ENCODE results near the gene SFXN2. TPM values are rescaled to one million over a fixed set of nuclear protein-coding genes. Genes with fewer than 3 reads are reported as not detected.

SFXN2 gene
- total RNA-seq, 1 experiment from 2014 or later = 12.9 TPM

DNA sequence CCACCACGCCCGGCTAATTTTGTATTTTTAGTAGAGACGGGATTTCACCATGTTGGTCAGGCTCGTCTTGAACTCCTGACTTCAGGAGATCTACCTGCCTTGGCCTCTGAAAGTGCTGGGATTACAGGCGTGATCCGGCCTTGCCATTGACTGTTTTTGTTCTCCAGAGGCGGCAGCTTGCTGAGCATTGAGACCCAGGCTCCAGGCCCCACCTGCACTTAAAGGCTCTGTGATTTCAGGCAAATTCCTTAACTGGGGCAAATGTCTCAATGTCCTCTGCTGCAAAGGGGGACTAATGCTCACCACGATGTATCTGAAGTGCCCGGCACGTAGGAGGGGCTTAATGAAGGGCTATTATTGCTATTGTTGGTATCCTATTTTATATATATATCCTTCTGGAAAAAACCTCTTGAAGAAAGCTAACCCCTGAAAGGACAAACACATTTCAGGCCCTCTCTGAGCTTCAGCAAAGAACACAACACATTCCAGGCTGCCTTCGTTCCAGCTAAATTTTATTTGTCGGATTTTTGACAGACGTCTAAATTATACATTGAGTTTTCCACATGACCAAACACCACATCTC is 41.1 kb upstream of the SFXN2 start:
- peak overlapping the region; percentile 40 for H3K27ac Mint-ChIP-seq (ENCODE audit: low read depth, unreplicated experiment)
- CTCF ChIA-PET = interaction anchor here (0.6 to 0.8 kb wide), 2 partner anchors 18 to 78 kb away, joined by 3 read pairs; no protein-coding TSS in a partner anchor
- peaks cover 5% of the 10 kb centered on the region for H3K36me3 Mint-ChIP-seq (ENCODE audit: insufficient read depth, unreplicated experiment)
- intact Hi-C loops (cut with micrococcal nuclease) = no loop called here
- no peak for DNase-seq (ENCODE audit: unreplicated experiment)
- TF ChIP-seq, protein P1, sequence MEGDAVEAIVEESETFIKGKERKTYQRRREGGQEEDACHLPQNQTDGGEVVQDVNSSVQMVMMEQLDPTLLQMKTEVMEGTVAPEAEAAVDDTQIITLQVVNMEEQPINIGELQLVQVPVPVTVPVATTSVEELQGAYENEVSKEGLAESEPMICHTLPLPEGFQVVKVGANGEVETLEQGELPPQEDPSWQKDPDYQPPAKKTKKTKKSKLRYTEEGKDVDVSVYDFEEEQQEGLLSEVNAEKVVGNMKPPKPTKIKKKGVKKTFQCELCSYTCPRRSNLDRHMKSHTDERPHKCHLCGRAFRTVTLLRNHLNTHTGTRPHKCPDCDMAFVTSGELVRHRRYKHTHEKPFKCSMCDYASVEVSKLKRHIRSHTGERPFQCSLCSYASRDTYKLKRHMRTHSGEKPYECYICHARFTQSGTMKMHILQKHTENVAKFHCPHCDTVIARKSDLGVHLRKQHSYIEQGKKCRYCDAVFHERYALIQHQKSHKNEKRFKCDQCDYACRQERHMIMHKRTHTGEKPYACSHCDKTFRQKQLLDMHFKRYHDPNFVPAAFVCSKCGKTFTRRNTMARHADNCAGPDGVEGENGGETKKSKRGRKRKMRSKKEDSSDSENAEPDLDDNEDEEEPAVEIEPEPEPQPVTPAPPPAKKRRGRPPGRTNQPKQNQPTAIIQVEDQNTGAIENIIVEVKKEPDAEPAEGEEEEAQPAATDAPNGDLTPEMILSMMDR (IDR thresholded peaks at IDR 0.05; ENCODE audit: unreplicated experiment) = no peak
- peaks cover 10% of the 10 kb centered on the region for H3K4me1 Mint-ChIP-seq (ENCODE audit: insufficient read depth, unreplicated experiment)
- POLR2A ChIA-PET = interaction anchor here (0.6 to 3.1 kb wide), 9 partner anchors 12 to 112 kb away, joined by 3 to 18 read pairs (median 3); partner anchors contain the start of genes ARL3 and SFXN2
- no peaks in the 10 kb centered on the region for H3K27me3 Mint-ChIP-seq (ENCODE audit: insufficient read depth, unreplicated experiment)
- H3K9me3 Mint-ChIP-seq (ENCODE audit: unreplicated experiment) = no peaks in the 10 kb centered on the region
- peak overlapping the region; percentile 22 for H3K4me3 Mint-ChIP-seq (ENCODE audit: unreplicated experiment)
- BruUV-seq (replicated peaks) = no TSS peak

DNA sequence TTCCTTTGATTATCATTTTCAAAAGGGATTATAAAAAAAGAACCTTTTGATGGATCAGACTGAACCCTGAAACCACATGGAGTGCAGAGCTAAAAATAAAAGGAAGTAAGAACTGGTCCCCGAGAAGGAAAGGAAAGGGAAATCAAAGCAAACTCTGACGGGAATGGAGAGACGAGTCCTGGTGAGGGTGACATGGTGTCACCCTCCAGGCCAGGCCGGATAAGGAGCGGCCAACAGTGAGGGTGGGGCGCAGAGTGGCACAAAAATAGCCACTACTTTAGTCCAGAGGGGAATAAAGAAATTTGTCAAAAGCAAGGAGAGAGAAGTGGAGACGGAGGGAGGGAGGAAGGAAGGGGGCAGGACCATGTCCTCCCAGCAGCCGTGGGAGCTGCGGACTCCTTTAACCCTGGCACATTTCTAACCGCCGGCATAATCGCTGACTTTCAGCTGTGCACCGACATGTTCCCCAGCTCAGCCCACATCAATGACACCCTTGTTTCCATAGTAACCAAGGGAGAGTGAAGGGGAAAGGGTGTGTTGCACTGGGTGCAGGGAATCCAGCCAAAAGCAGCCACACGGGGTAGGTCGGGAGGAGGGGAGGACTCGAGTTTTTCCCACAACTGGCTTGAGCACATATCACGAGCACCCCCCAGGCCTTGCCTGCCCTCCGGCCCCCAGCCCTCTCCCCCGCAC is 40.5 kb upstream of the SFXN2 start:
- BruUV-seq (replicated peaks) = no TSS peak
- H3K4me3 Mint-ChIP-seq (ENCODE audit: unreplicated experiment) = peak overlapping the region; percentile 22
- TF ChIP-seq, protein P1 (IDR thresholded peaks at IDR 0.05; ENCODE audit: unreplicated experiment) = no peak
- H3K27ac Mint-ChIP-seq (ENCODE audit: low read depth, unreplicated experiment) = peak overlapping the region; percentile 40
- intact Hi-C loops (cut with micrococcal nuclease) = no loop called here
- no peaks in the 10 kb centered on the region for H3K27me3 Mint-ChIP-seq (ENCODE audit: insufficient read depth, unreplicated experiment)
- peaks cover 8% of the 10 kb centered on the region for H3K4me1 Mint-ChIP-seq (ENCODE audit: insufficient read depth, unreplicated experiment)
- H3K9me3 Mint-ChIP-seq (ENCODE audit: unreplicated experiment) = no peaks in the 10 kb centered on the region
- ChIA-PET CTCF (interaction anchor here (0.6 to 0.8 kb wide), 3 partner anchors 17 to 1165 kb away, joined by 3 to 5 read pairs (median 3); no protein-coding TSS in a partner anchor), POLR2A (interaction anchor here (0.6 to 3.1 kb wide), 7 partner anchors 13 to 111 kb away, joined by 3 to 18 read pairs (median 3); partner anchors contain the start of genes ARL3 and SFXN2)
- peaks cover 5% of the 10 kb centered on the region for H3K36me3 Mint-ChIP-seq (ENCODE audit: insufficient read depth, unreplicated experiment)
- DNase-seq (ENCODE audit: unreplicated experiment) = peak; percentile 52

DNA sequence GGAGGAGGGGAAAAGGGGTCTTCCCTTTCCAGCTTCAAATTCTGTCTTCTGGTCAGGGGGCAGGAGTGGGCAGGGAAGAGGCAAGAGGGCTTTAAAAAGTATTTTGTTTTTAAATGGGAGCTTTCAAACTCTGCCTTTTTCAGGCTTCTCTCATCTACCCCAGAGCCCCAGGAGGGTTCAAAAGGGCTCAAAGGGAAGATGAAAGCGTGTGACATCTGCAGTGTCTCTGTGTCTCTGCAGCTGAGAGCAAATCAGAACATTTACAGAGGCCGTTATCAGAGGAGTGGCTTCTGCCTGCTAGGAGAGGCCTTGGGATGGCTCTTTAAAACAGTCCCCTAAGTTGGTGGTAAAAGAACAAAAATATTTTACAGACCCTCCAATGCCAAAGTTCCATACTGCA is 39.9 kb upstream of the SFXN2 start:
- Mint-ChIP-seq H3K4me3 (ENCODE audit: unreplicated experiment) (no peak overlapping the region), H3K27ac (ENCODE audit: low read depth, unreplicated experiment) (no peak overlapping the region), H3K9me3 (ENCODE audit: unreplicated experiment) (no peaks in the 10 kb centered on the region), H3K36me3 (ENCODE audit: insufficient read depth, unreplicated experiment) (peaks cover 5% of the 10 kb centered on the region), H3K4me1 (ENCODE audit: insufficient read depth, unreplicated experiment) (peaks cover 8% of the 10 kb centered on the region), H3K27me3 (ENCODE audit: insufficient read depth, unreplicated experiment) (no peaks in the 10 kb centered on the region)
- ChIA-PET CTCF (interaction anchor here (0.6 to 1.2 kb wide), 3 partner anchors 39 to 1165 kb away, joined by 3 to 7 read pairs (median 5); no protein-coding TSS in a partner anchor), POLR2A (interaction anchor here (0.5 to 3.1 kb wide), 6 partner anchors 11 to 823 kb away, joined by 3 to 18 read pairs (median 6); partner anchors contain the start of genes ARL3 and SFXN2)
- intact Hi-C loops (cut with micrococcal nuclease) = no loop called here
- BruUV-seq (replicated peaks) = no TSS peak
- TF ChIP-seq, protein P1 (IDR thresholded peaks at IDR 0.05; ENCODE audit: unreplicated experiment) = no peak
- DNase-seq (ENCODE audit: unreplicated experiment) = no peak
